ENCODE measurements around the gene PARN.
"Not testable (repeated sequence)": the region's sequence is repeated elsewhere in the genome, so short reads cannot be mapped to it uniquely, and the experiment has no call there.

PARN gene

DNA sequence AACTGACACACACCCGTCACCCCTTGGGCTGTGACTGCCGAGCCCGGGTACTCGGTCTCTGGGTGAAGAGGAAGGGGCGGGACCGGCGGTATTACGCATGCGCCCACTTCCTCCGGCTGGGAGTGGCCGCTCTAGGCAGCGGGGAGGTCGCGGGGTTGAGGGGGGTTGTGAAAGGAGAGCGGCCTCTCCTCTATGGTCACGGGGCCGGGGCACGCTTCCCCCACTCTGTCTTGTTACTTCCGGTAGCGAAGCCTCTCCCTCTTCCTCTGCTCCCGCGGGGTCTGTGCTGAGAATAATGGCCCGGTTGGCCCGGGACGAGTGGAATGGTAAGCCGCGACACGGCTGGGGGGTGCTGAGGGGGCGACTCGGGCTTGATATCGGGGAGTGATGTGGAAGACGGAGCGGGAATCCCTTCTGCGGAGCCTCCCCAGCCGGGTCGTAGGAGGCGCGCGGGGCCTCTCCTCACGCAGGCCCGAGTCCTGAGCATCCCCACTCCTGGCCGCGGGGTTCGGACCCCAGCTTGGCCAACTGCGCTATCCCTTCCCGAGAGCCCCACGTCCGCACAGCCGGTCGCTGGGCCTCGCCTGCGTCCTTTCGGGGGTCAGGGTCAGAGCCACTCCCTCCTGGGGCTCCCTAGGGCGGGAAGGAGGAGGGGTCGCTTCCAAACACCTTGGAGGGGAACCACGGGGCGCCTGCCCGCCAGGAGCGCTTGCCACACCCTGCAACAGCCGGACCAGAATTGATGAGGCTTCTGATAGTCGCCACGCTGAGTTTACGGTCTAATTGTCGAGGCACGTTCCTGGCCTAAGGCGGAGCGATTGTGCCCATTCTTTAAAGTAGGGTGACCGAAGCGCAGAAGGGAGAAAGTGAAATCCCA is 2.9 kb upstream of the PARN start, which contains the start of gene BFAR:
Gene BFAR (plus strand): TSS at position 259 of the 877 bp plus-strand sequence. CDS start 11,396 bp downstream, outside the sequence.
- Histone ChIP-seq H3K4me1 (ENCODE audit: control insufficient read depth, insufficient read depth, low read length) (peaks cover 3% of the 10 kb centered on the region; the same call in 1 of the 2 replicates), H3K27ac (ENCODE audit: low read length) (no peak within 1 kb of the TSS), H3K4me3 (ENCODE audit: low read length) (peak within 1 kb of the TSS; percentile 80), H3K27me3 (ENCODE audit: control insufficient read depth, insufficient read depth, low read length) (no peaks in the 10 kb centered on the region), H3K36me3 (ENCODE audit: control insufficient read depth, insufficient read depth, low read length) (no peaks in the 10 kb centered on the region; the same call in 1 of the 2 replicates), H3K9me3 (ENCODE audit: control insufficient read depth, insufficient read depth, low read length) (no peaks in the 10 kb centered on the region)
- DNase-seq (ENCODE audit: low read depth, low spot score), result peak; percentile 95
- no CpG with 5 or more reads among the region's 69 CpGs for WGBS (ENCODE audit: insufficient coverage, insufficient read length)

DNA sequence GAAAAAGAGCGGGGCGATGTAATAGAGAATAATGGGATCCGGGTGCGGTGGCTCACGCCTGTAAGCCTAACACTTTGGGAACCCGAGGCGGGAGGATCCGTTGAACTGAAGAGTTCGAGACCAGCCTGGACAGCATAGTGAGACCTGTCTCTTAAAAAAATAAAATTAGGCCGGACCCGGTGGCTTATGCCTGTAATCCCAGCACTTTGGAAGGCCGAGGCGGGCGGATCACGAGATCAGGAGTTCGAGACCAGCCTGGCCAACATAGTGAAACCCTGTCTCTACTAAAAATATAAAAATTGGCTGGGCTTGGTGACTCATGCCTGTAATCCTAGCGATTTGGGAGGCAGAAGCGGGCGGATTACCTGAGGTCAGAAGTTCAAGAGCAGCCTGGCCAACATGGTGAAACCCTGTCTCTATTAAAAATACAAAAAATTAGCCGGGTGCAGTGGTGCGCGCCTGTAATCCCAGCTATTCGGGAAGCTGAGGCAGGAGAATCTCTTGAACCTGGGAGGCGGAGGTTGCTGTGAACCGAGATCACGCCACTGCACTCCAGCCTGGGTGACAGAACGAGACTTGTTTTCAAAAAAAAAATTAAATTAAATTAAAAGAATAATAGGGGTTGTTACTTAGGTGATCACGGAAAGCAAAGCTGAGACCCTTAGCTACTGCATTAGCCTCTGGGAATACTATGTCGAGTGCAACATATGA is 715 bp upstream of the PARN start:
- not testable (repeated sequence) for H3K4me3 ChIP-seq (ENCODE audit: low read length); H3K27ac ChIP-seq (ENCODE audit: low read length); H3K4me1 ChIP-seq (ENCODE audit: control insufficient read depth, insufficient read depth, low read length); H3K27me3 ChIP-seq (ENCODE audit: control insufficient read depth, insufficient read depth, low read length); H3K36me3 ChIP-seq (ENCODE audit: control insufficient read depth, insufficient read depth, low read length); H3K9me3 ChIP-seq (ENCODE audit: control insufficient read depth, insufficient read depth, low read length); DNase-seq (ENCODE audit: low read depth, low spot score)
- WGBS (ENCODE audit: insufficient coverage, insufficient read length), result no CpG with 5 or more reads among the region's 29 CpGs

DNA sequence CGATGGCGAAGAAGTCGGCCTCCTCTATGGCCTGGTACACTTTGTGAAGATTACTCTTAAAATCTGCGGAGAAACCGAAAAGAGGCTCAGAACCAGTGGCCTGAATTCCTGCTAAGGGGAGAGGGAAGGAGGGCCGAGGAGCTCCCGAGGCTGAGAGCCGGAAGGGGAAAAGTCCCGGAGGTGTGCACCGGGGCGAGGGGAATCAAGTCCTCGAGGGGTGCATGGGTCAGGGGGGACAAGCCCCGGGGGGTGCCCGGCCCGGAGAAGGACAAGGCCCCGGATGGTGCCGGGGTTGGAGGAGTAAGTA is 495 bp downstream of the PARN start:
- H3K27ac ChIP-seq (ENCODE audit: low read length), result no peak overlapping the region
- peak overlapping the region; percentile 77; the same call in 1 of the 2 replicates for H3K4me3 ChIP-seq (ENCODE audit: low read length)
- peaks cover under 1% of the 10 kb centered on the region; the same call in 1 of the 2 replicates for H3K4me1 ChIP-seq (ENCODE audit: control insufficient read depth, insufficient read depth, low read length)
- no CpG with 5 or more reads among the region's 17 CpGs for WGBS (ENCODE audit: insufficient coverage, insufficient read length)
- H3K9me3 ChIP-seq (ENCODE audit: control insufficient read depth, insufficient read depth, low read length), result no peaks in the 10 kb centered on the region
- no peak for DNase-seq (ENCODE audit: low read depth, low spot score)
- peaks cover 7% of the 10 kb centered on the region for H3K36me3 ChIP-seq (ENCODE audit: control insufficient read depth, insufficient read depth, low read length)
- H3K27me3 ChIP-seq (ENCODE audit: control insufficient read depth, insufficient read depth, low read length), result no peaks in the 10 kb centered on the region

DNA sequence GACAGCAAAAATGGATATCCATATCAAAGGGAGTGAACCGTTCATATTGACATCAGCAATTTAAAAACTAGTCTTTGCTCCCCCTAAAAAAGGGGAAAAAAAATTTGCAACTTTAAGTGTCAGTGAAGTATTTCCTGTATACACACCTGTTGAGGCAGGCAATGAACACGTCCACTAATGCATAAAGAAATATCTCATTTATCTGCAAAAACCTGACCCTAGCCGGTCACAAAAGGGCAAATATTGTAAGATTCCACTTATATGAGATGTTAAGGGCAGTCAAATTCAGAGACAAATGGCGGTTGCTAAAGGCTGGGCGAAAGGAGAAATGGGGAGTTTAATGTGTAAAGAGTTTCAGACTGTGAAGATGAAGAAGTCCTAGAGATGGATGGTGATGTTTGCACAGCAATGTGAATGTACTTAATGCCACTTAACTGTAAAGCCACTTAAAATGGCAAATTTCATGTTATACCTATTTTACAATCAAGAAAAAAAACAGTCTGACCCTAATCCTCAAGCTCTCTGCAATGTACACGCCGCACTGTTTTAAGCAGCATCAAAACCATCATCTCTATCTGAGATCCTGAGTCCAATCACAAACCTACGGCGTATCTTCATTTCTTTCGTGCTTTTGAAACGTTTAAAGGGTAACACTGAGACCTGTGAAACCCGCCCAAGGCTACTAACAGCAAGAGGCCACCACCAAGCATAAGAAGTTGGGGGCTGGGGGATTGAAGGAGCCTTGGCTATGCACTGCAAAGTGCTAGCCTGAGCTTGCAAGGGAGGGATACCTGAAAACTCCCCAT is 1.1 kb downstream of the PARN start:
- DNase-seq (ENCODE audit: low read depth, low spot score), result no peak
- no peaks in the 10 kb centered on the region for H3K9me3 ChIP-seq (ENCODE audit: control insufficient read depth, insufficient read depth, low read length)
- peaks cover 7% of the 10 kb centered on the region for H3K36me3 ChIP-seq (ENCODE audit: control insufficient read depth, insufficient read depth, low read length)
- no peak overlapping the region for H3K27ac ChIP-seq (ENCODE audit: low read length)
- H3K4me1 ChIP-seq (ENCODE audit: control insufficient read depth, insufficient read depth, low read length), result no peaks in the 10 kb centered on the region; the same call in 1 of the 2 replicates
- H3K27me3 ChIP-seq (ENCODE audit: control insufficient read depth, insufficient read depth, low read length), result no peaks in the 10 kb centered on the region
- WGBS (ENCODE audit: insufficient coverage, insufficient read length), result no CpG with 5 or more reads among the region's 12 CpGs
- H3K4me3 ChIP-seq (ENCODE audit: low read length), result peak overlapping the region; percentile 77; the same call in 1 of the 2 replicates

DNA sequence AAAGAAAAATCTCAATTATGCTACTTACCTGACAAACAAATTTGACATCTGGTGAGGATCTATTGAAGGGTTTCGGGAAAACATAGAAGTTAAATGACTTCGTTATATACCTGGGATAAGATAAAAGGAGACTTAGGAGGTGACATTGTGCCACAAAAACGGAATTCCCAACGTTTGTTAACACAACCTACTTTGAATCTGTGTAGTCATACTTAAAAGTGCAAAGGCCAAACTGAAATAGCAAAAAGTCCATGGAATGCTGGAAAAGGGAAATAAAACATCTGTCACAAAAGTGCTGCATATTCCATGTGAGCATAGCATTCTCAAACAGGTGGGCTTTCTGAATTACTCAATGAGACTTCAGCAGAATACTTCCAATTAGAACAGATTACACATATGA is 3.0 kb downstream of the PARN start:
- H3K27ac ChIP-seq (ENCODE audit: low read length), result no peak overlapping the region
- H3K4me1 ChIP-seq (ENCODE audit: control insufficient read depth, insufficient read depth, low read length), result no peaks in the 10 kb centered on the region; the same call in 1 of the 2 replicates
- no peak for DNase-seq (ENCODE audit: low read depth, low spot score)
- H3K4me3 ChIP-seq (ENCODE audit: low read length), result no peak overlapping the region
- H3K9me3 ChIP-seq (ENCODE audit: control insufficient read depth, insufficient read depth, low read length), result no peaks in the 10 kb centered on the region
- peaks cover 7% of the 10 kb centered on the region for H3K36me3 ChIP-seq (ENCODE audit: control insufficient read depth, insufficient read depth, low read length)
- H3K27me3 ChIP-seq (ENCODE audit: control insufficient read depth, insufficient read depth, low read length), result no peaks in the 10 kb centered on the region
- no CpG with 5 or more reads among the region's 4 CpGs for WGBS (ENCODE audit: insufficient coverage, insufficient read length)

DNA sequence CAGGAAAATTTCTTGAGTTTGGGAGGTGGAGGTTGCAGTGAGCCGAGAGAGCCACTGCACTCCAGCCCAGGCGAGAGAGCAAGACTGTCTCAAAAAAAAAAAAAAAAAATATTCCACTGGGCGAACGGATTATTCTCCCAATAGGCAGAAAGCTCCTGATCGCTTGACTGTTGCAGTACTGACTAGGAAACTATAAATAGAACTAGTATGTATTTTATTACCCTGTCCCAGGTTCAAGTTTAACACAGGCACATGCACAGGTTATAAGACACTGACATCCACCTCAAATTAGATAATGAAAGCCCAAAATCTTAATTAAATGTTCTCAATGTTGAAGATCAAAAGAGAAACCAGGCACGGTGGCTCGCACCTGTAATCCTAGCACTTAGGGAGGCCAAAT is 11.5 kb downstream of the PARN start:
- Histone ChIP-seq H3K27me3 (ENCODE audit: control insufficient read depth, insufficient read depth, low read length) (no peaks in the 10 kb centered on the region; the same call in 1 of the 2 replicates), H3K4me1 (ENCODE audit: control insufficient read depth, insufficient read depth, low read length) (no peaks in the 10 kb centered on the region), H3K9me3 (ENCODE audit: control insufficient read depth, insufficient read depth, low read length) (no peaks in the 10 kb centered on the region), H3K4me3 (ENCODE audit: low read length) (no peak overlapping the region), H3K27ac (ENCODE audit: low read length) (no peak overlapping the region), H3K36me3 (ENCODE audit: control insufficient read depth, insufficient read depth, low read length) (peaks cover 14% of the 10 kb centered on the region; the same call in 1 of the 2 replicates)
- WGBS (ENCODE audit: insufficient coverage, insufficient read length), result no CpG with 5 or more reads among the region's 7 CpGs
- no peak for DNase-seq (ENCODE audit: low read depth, low spot score)

DNA sequence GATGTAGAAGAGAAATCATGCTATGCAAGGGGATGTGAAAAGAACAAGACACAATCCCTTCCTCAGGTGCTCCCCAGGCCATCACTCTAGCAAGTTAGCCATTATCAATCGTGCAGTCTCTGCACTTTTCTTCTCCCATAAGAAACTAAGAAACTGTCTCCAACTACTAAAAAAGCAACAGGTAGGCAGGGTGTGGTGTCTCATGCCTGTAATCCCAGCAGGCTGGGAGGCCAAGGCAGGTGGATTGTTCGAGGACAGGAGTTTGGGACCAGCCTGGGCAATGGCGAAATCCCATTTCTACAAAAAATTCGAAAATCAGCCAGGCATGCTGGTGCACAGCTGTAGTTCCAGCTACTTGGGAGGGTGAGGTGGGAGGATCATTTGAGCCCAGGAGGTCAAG is 13.8 kb downstream of the PARN start:
- Histone ChIP-seq H3K27me3 (ENCODE audit: control insufficient read depth, insufficient read depth, low read length) (no peaks in the 10 kb centered on the region; the same call in 1 of the 2 replicates), H3K36me3 (ENCODE audit: control insufficient read depth, insufficient read depth, low read length) (peaks cover 12% of the 10 kb centered on the region; the same call in 1 of the 2 replicates), H3K4me3 (ENCODE audit: low read length) (no peak overlapping the region), H3K27ac (ENCODE audit: low read length) (no peak overlapping the region), H3K4me1 (ENCODE audit: control insufficient read depth, insufficient read depth, low read length) (no peaks in the 10 kb centered on the region), H3K9me3 (ENCODE audit: control insufficient read depth, insufficient read depth, low read length) (no peaks in the 10 kb centered on the region)
- no peak for DNase-seq (ENCODE audit: low read depth, low spot score)
- no CpG with 5 or more reads among the region's 4 CpGs for WGBS (ENCODE audit: insufficient coverage, insufficient read length)

DNA sequence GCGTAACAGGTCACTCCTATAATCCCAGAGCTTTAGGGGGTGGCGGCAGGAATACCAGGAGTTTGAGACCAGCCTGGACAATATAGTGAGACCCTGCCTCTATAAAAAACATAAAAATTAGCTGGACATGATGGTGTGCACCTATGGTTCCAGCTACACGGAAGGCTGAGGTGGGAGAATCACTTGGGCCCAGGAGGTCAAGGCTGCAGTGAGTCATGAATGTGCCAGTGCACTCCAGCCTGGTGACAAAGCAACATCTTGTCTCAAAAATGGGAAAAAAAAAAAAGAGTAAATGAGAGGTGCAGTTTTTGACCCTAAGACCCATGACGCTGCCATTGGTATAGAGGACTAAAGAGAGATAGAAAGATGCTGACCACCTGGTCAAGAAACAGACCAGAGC is 16.1 kb downstream of the PARN start:
- Histone ChIP-seq H3K27me3 (ENCODE audit: control insufficient read depth, insufficient read depth, low read length) (no peaks in the 10 kb centered on the region; the same call in 1 of the 2 replicates), H3K36me3 (ENCODE audit: control insufficient read depth, insufficient read depth, low read length) (peaks cover 11% of the 10 kb centered on the region; the same call in 1 of the 2 replicates), H3K4me3 (ENCODE audit: low read length) (no peak overlapping the region), H3K9me3 (ENCODE audit: control insufficient read depth, insufficient read depth, low read length) (no peaks in the 10 kb centered on the region), H3K27ac (ENCODE audit: low read length) (no peak overlapping the region), H3K4me1 (ENCODE audit: control insufficient read depth, insufficient read depth, low read length) (no peaks in the 10 kb centered on the region)
- no CpG with 5 or more reads among the region's 4 CpGs for WGBS (ENCODE audit: insufficient coverage, insufficient read length)
- DNase-seq (ENCODE audit: low read depth, low spot score), result no peak

DNA sequence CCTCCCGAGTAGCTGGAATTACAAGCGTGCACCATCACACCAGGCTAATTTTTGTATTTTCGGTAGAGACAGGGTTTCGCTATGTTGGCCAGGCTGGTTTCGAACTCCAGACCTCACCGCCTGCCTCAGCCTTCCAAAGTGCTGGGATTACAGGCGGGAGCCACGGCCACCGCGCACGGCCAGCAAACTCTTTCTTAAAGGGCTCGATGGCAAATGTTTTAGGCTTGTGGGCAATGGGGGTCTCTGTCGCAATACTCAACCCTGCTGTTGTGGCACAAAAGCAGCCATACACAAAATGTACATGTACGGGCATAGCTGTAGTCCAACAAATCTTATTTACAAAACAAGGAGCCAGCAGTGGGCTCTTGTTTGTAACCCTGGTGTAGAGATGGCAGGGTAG is 18.4 kb downstream of the PARN start:
- Histone ChIP-seq H3K27ac (ENCODE audit: low read length) (no peak overlapping the region), H3K9me3 (ENCODE audit: control insufficient read depth, insufficient read depth, low read length) (no peaks in the 10 kb centered on the region), H3K4me3 (ENCODE audit: low read length) (no peak overlapping the region), H3K36me3 (ENCODE audit: control insufficient read depth, insufficient read depth, low read length) (peaks cover 17% of the 10 kb centered on the region; the same call in 1 of the 2 replicates), H3K27me3 (ENCODE audit: control insufficient read depth, insufficient read depth, low read length) (no peaks in the 10 kb centered on the region; the same call in 1 of the 2 replicates), H3K4me1 (ENCODE audit: control insufficient read depth, insufficient read depth, low read length) (no peaks in the 10 kb centered on the region)
- no peak for DNase-seq (ENCODE audit: low read depth, low spot score)
- no CpG with 5 or more reads among the region's 14 CpGs for WGBS (ENCODE audit: insufficient coverage, insufficient read length)

DNA sequence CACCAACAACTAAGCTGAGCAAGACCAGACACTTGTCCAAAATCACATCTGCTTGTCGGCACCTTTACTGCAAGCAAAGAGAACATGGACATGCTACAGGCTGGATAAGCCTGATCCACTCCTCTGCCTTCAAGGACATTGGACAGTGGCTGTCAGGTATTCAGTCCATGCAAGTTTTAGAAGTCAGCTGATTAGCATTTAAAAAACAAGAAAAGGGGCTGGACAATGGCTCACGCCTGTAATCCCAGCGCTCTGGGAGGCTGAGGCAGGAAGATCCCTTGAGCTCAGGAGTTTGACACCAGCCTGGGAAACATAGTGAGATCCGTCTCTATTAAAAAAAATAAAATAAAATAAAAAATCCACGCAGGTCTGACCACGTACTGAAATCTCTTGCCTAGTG is 20.3 kb downstream of the PARN start:
- Histone ChIP-seq H3K27me3 (ENCODE audit: control insufficient read depth, insufficient read depth, low read length) (no peaks in the 10 kb centered on the region), H3K27ac (ENCODE audit: low read length) (no peak overlapping the region), H3K4me1 (ENCODE audit: control insufficient read depth, insufficient read depth, low read length) (no peaks in the 10 kb centered on the region), H3K36me3 (ENCODE audit: control insufficient read depth, insufficient read depth, low read length) (peaks cover 10% of the 10 kb centered on the region; the same call in 1 of the 2 replicates), H3K4me3 (ENCODE audit: low read length) (no peak overlapping the region), H3K9me3 (ENCODE audit: control insufficient read depth, insufficient read depth, low read length) (no peaks in the 10 kb centered on the region)
- DNase-seq (ENCODE audit: low read depth, low spot score), result no peak
- WGBS (ENCODE audit: insufficient coverage, insufficient read length), result no CpG with 5 or more reads among the region's 6 CpGs
